Astrocyte (in vitro differentiated cells and primary cell): ENCODE data around the gene ANO2.

ENCODE experiments used
- EZH2 ChIP-seq: IDR thresholded peaks from 2 replicates; pipeline ENCODE4 v1.6.1; 2012; ENCODE audit warnings: mild to moderate bottlenecking, low read length, inconsistent platforms; ENCODE audit not compliant: insufficient read depth
- TF ChIP-seq, protein P1 (sequence below): IDR thresholded peaks from 2 replicates; pipeline ENCODE4 v1.5.1; 2011; ENCODE audit warnings: low read depth, mild to moderate bottlenecking, inconsistent platforms, low read length, moderate library complexity; ENCODE audit not compliant: insufficient read depth

DNA sequence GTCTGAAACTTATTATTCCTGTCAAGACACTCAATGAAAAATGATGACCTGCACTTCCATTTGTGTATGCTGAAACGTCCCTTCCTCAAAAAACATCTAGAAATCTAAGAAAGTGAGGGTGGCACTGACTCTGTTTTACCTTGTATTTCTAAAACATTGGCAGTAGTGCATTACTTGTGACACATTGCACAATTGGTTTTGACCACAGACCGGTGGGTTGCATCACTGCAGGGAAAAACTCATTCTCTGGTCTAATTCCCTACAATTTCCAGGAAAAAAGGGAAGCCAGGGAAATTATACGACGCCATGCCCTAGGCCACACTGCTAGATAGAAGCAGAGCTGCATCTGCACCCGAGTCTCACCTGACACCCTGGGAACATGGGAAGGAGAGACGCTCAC lies 356.5 kb downstream of the ANO2 start:
- TF ChIP-seq, protein P1, sequence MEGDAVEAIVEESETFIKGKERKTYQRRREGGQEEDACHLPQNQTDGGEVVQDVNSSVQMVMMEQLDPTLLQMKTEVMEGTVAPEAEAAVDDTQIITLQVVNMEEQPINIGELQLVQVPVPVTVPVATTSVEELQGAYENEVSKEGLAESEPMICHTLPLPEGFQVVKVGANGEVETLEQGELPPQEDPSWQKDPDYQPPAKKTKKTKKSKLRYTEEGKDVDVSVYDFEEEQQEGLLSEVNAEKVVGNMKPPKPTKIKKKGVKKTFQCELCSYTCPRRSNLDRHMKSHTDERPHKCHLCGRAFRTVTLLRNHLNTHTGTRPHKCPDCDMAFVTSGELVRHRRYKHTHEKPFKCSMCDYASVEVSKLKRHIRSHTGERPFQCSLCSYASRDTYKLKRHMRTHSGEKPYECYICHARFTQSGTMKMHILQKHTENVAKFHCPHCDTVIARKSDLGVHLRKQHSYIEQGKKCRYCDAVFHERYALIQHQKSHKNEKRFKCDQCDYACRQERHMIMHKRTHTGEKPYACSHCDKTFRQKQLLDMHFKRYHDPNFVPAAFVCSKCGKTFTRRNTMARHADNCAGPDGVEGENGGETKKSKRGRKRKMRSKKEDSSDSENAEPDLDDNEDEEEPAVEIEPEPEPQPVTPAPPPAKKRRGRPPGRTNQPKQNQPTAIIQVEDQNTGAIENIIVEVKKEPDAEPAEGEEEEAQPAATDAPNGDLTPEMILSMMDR: no peak
- TF ChIP-seq EZH2: no peak
